GM12801 (cell line): Measurements from ENCODE around the gene ZMAT2.

Experiments used
- CTCF ChIP-seq: IDR thresholded peaks from one replicate; pipeline ENCODE4 v1.5.1; 2011; ENCODE audit warnings: control low read depth; ENCODE audit not compliant: insufficient read length; ENCODE audit errors: extremely low read depth

ZMAT2 gene

GRCh38 chr5:140673187-140673976 is 26.9 kb upstream of the ZMAT2 start, which contains the start of gene DND1:
Gene DND1 (minus strand): TSS chr5:140673576. CDS start chr5:140673542, 34 bp downstream.
- no peak for TF ChIP-seq CTCF

GRCh38 chr5:140674211-140674610 is 26.0 kb upstream of the ZMAT2 start:
- no peak for TF ChIP-seq CTCF

GRCh38 chr5:140674629-140675028 is 25.6 kb upstream of the ZMAT2 start:
- TF ChIP-seq CTCF = no peak

GRCh38 chr5:140677947-140678346 is 22.3 kb upstream of the ZMAT2 start:
- no peak for TF ChIP-seq CTCF

GRCh38 chr5:140678993-140679392 is 21.3 kb upstream of the ZMAT2 start:
- TF ChIP-seq CTCF = no peak

GRCh38 chr5:140690376-140690932 is 9.8 kb upstream of the ZMAT2 start:
- TF ChIP-seq CTCF = no peak

GRCh38 chr5:140690941-140691924 is 9.0 kb upstream of the ZMAT2 start, which contains the start of the genes HARS1 and HARS2:
Gene HARS1 (minus strand): TSS chr5:140691370. CDS start chr5:140691304, 66 bp downstream.
Gene HARS2 (plus strand): TSS chr5:140691455. CDS start chr5:140691649, 194 bp downstream.
- no peak for TF ChIP-seq CTCF
